Thymus (tissue), 2 donors: Measurements from ENCODE around the gene SCT. TPM values are rescaled to one million over a fixed set of nuclear protein-coding genes. Genes with fewer than 3 reads are reported as not detected.

Experiments used
- polyA plus RNA-seq: library from polyadenylated mRNA; stranded (reverse); fragments of 200-250 nt; gene quantifications from one replicate; pipeline ENCODE4 v1.2.3, GENCODE V29; 2013
- total RNA-seq: library from RNA; stranded (reverse); fragments of 120-200 nt; gene quantifications from one replicate; pipeline ENCODE4 v1.2.4, GENCODE V29; 2013
- donor health status: healthy.

Gene SCT
- total and polyA plus RNA-seq, 2 donors = 0.19 to 0.25 TPM

Other genes with a start within 250 kb of the SCT start
- 7.7 TPM for gene PKP3, start 233.0 kb downstream of the SCT start, total RNA-seq
- gene PKP3, start 233.0 kb downstream of the SCT start, polyA plus RNA-seq = 26.5 TPM
- 39.4 TPM for gene SIGIRR, start 212.2 kb downstream of the SCT start, total RNA-seq
- 153 TPM for gene SIGIRR, start 212.2 kb downstream of the SCT start, polyA plus RNA-seq
- 26.3 TPM for gene ANO9, start 185.2 kb downstream of the SCT start, total RNA-seq
- 114 TPM for gene ANO9, start 185.2 kb downstream of the SCT start, polyA plus RNA-seq
- 12.1 TPM for gene PTDSS2, start 176.9 kb downstream of the SCT start, total RNA-seq
- gene PTDSS2, start 176.9 kb downstream of the SCT start, polyA plus RNA-seq = 24.1 TPM
- gene RNH1, start 119.9 kb downstream of the SCT start, total RNA-seq = 79.2 TPM
- gene RNH1, start 119.9 kb downstream of the SCT start, polyA plus RNA-seq = 114 TPM
- gene HRAS, start 91.6 kb downstream of the SCT start, total RNA-seq = 44.1 TPM
- gene HRAS, start 91.6 kb downstream of the SCT start, polyA plus RNA-seq = 145 TPM
- 0.47 TPM for gene LRRC56, start 89.7 kb downstream of the SCT start, total RNA-seq
- gene LRRC56, start 89.7 kb downstream of the SCT start, polyA plus RNA-seq = 2.4 TPM
- 1.1 TPM for gene LMNTD2, start 66.4 kb downstream of the SCT start, total RNA-seq
- gene LMNTD2, start 66.4 kb downstream of the SCT start, polyA plus RNA-seq = 5.8 TPM
- 22.5 TPM for gene RASSF7, start 66.2 kb downstream of the SCT start, total RNA-seq
- 51.2 TPM for gene RASSF7, start 66.2 kb downstream of the SCT start, polyA plus RNA-seq
- gene PHRF1, start 50.7 kb downstream of the SCT start, total RNA-seq = 17.0 TPM
- 23.7 TPM for gene PHRF1, start 50.7 kb downstream of the SCT start, polyA plus RNA-seq
- gene IRF7, start 11.2 kb downstream of the SCT start, total RNA-seq = 44.5 TPM
- 102 TPM for gene IRF7, start 11.2 kb downstream of the SCT start, polyA plus RNA-seq
- gene CDHR5, start 2.2 kb downstream of the SCT start, total RNA-seq = not detected
- 0.05 TPM for gene CDHR5, start 2.2 kb downstream of the SCT start, polyA plus RNA-seq
- 0.09 TPM for gene DRD4, start 10.1 kb upstream of the SCT start, total RNA-seq
- 0.82 TPM for gene DRD4, start 10.1 kb upstream of the SCT start, polyA plus RNA-seq
- gene DEAF1, start 68.0 kb upstream of the SCT start, total RNA-seq = 20.7 TPM
- gene DEAF1, start 68.0 kb upstream of the SCT start, polyA plus RNA-seq = 27.2 TPM
- gene TMEM80, start 68.6 kb upstream of the SCT start, total RNA-seq = 17.7 TPM
- 31.1 TPM for gene TMEM80, start 68.6 kb upstream of the SCT start, polyA plus RNA-seq
- 3.9 TPM for gene EPS8L2, start 79.0 kb upstream of the SCT start, total RNA-seq
- gene EPS8L2, start 79.0 kb upstream of the SCT start, polyA plus RNA-seq = 28.8 TPM
- 141 TPM for gene TALDO1, start 120.3 kb upstream of the SCT start, total RNA-seq
- 115 TPM for gene TALDO1, start 120.3 kb upstream of the SCT start, polyA plus RNA-seq
- gene GATD1, start 150.3 kb upstream of the SCT start, total RNA-seq = 13.0 TPM
- gene GATD1, start 150.3 kb upstream of the SCT start, polyA plus RNA-seq = 31.2 TPM
- 0.19 TPM for gene CEND1, start 162.9 kb upstream of the SCT start, total RNA-seq
- 0.25 TPM for gene CEND1, start 162.9 kb upstream of the SCT start, polyA plus RNA-seq
- 5.7 TPM for gene SLC25A22, start 171.1 kb upstream of the SCT start, total RNA-seq
- 11.8 TPM for gene SLC25A22, start 171.1 kb upstream of the SCT start, polyA plus RNA-seq
- gene PIDD1, start 178.1 kb upstream of the SCT start, total RNA-seq = 6.6 TPM
- 46.0 TPM for gene PIDD1, start 178.1 kb upstream of the SCT start, polyA plus RNA-seq
- gene RPLP2, start 182.8 kb upstream of the SCT start, total RNA-seq = 1,873 TPM
- gene RPLP2, start 182.8 kb upstream of the SCT start, polyA plus RNA-seq = 2,667 TPM
- gene PNPLA2, start 191.7 kb upstream of the SCT start, total RNA-seq = 10.5 TPM
- gene PNPLA2, start 191.7 kb upstream of the SCT start, polyA plus RNA-seq = 83.6 TPM
- gene CRACR2B, start 200.7 kb upstream of the SCT start, total RNA-seq = 0.57 TPM
- gene CRACR2B, start 200.7 kb upstream of the SCT start, polyA plus RNA-seq = 6.2 TPM
- gene CD151, start 205.8 kb upstream of the SCT start, total RNA-seq = 19.5 TPM
- gene CD151, start 205.8 kb upstream of the SCT start, polyA plus RNA-seq = 82.3 TPM
- 92.3 TPM for gene POLR2L, start 215.3 kb upstream of the SCT start, total RNA-seq
- 92.1 TPM for gene POLR2L, start 215.3 kb upstream of the SCT start, polyA plus RNA-seq
- 22.2 TPM for gene TSPAN4, start 215.7 kb upstream of the SCT start, total RNA-seq
- 56.7 TPM for gene TSPAN4, start 215.7 kb upstream of the SCT start, polyA plus RNA-seq